ENCODE results near the gene BRSK1.
A peak's percentile ranks its signal among the peaks of the same experiment; 100 is the strongest.

Gene BRSK1

GRCh38 chr19:55353356-55353802 lies 69.6 kb downstream of the BRSK1 start:
- DNase-seq (ENCODE audit: low read depth) = no peak

- DNase-seq (ENCODE audit: low read depth) = peak; percentile 66
Observed at GRCh38 chr19:55353803-55354697, 70.3 kb downstream of the BRSK1 start.

- no peak for DNase-seq (ENCODE audit: low read depth)
Observed at GRCh38 chr19:55354698-55355212, 71.0 kb downstream of the BRSK1 start, which contains the start of gene COX6B2. COX6B2 (minus strand) TSS chr19:55354719; CDS start chr19:55354521, 198 bp downstream.

- DNase-seq (ENCODE audit: low read depth) = no peak
Observed at GRCh38 chr19:55355213-55355821, 71.5 kb downstream of the BRSK1 start.

GRCh38 chr19:55358493-55358892 lies 74.7 kb downstream of the BRSK1 start:
- DNase-seq (ENCODE audit: low read depth) = no peak

- no peak for DNase-seq (ENCODE audit: low read depth)
Observed at GRCh38 chr19:55358943-55359908, 75.4 kb downstream of the BRSK1 start.

- DNase-seq (ENCODE audit: low read depth) = no peak
Observed at GRCh38 chr19:55360902-55361301, 77.1 kb downstream of the BRSK1 start.
